Right ventricle myocardium inferior (tissue), 1 donor: Measurements from ENCODE around the gene NPHP4. TPM values are rescaled to one million over a fixed set of nuclear protein-coding genes. Genes with fewer than 3 reads are reported as not detected.

Experiments used
- ATAC-seq: fragments of 200-7000 bp; cut with Tn5 transposase; one replicate; pipeline ENCODE4 v1.9.1; 2020; ENCODE audit warnings: mild to moderate bottlenecking, moderate library complexity
- DNase-seq: peaks from one replicate; pipeline ENCODE4 v3.0.0; 2021; ENCODE audit errors: missing footprints
- intact Hi-C: fragments of 100-400 bp; cut with DNase I; formaldehyde crosslinking; loops from one replicate; pipeline ENCODE4 v1.11.0; 2022
- total RNA-seq: library from RNA; stranded (reverse); fragmentation: NEBNext Ultra II Directional; extraction: Animal tissue kit (Norgen Biotek cat#: 25700); gene quantifications from one replicate; pipeline ENCODE4 v1.2.1, GENCODE V29; 2021
- donor health status: DM: no; HTN: yes; CAD: no; lungs with severe emphysema.

NPHP4 gene
- total RNA-seq, 1 donor from 2014 or later, result 4.8 TPM

- ATAC-seq (no peak), DNase-seq (peak; percentile 21)
- intact Hi-C loops, result no loop called here
Observed at GRCh38 chr1:6008084-6008415, 15.8 kb upstream of the NPHP4 start.

GRCh38 chr1:6007318-6008083, 15.3 kb upstream of the NPHP4 start:
- ATAC-seq (no peak), DNase-seq (peak; percentile 17)

DNA sequence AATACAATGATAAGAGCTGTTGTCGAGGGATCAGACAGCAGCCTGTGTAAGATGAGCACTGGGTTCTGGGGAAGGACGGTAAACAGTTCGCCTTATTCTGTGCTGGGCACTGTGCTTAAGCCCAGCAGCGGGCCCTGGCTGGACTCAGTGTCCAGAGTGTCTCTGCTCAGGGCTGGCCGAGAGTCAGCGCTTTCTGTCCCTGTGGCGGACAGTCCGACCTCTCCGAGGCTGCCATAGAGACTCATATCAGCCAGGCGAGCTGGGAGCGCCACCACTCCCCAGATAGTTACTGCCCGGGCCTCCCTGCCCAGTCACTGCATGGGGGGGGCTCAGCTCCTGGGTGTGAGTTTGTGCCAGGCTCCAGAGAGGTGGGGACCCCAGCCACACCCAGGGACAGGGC, 14.7 kb upstream of the NPHP4 start:
- intact Hi-C loops, result no loop called here
- ATAC-seq, result peak; percentile 52
- DNase-seq, result peak; percentile 74

More at GRCh38 chr1:6007318-6008083, 15.3 kb upstream of the NPHP4 start:
- intact Hi-C loops, result no loop called here

- intact Hi-C loops, result no loop called here
- DNase-seq (peak; percentile 9), ATAC-seq (no peak)
Observed at GRCh38 chr1:6005276-6005917, 13.2 kb upstream of the NPHP4 start.

DNA sequence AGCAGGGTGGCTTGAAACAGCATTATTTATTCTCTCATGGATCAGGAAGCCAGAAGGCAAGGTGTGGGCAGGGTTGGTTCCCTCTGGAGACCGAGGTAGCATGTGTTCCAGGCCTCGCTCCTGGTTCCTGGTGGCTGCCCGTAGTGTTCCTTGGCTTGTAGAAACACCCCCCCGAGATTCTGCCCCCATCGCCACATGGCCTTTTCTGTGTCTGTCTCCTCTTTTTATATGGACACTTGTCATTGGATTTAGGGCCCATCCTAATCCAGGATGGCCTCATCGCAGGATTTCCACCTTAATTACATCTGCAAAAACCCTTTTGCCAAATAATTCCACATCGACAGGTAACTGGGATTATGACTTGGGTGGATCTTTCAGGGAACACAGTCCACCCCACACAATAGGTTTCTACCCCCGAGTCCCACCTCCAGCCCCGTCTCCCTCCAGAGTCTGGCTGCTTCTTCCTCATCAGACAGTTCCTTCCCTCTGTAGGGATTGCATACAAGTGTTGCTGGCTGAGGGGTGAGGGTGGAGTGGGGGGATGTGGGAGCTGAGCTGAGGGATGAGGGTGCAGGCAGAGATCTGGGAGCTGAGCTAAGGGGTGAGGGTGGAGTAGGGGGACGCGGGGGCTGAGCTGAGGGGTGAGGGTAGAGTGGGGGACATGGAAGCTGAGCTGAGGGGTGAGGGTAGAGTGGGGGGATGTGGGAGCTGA, 12.3 kb upstream of the NPHP4 start:
- peak; percentile 26 for DNase-seq

GRCh38 chr1:6003568-6004411, 11.6 kb upstream of the NPHP4 start:
- DNase-seq (peak; percentile 45), ATAC-seq (no peak)
- intact Hi-C loops, result loop anchor here (1.0 kb wide), 1 partner anchor 10 kb away; no protein-coding TSS in a partner anchor

More for the DNA sequence above, 12.3 kb upstream of the NPHP4 start:
- intact Hi-C loops, result no loop called here
- ATAC-seq, result no peak

- peak; percentile 86 for ATAC-seq
Observed at GRCh38 chr1:6002714-6003501, 10.7 kb upstream of the NPHP4 start.

DNA sequence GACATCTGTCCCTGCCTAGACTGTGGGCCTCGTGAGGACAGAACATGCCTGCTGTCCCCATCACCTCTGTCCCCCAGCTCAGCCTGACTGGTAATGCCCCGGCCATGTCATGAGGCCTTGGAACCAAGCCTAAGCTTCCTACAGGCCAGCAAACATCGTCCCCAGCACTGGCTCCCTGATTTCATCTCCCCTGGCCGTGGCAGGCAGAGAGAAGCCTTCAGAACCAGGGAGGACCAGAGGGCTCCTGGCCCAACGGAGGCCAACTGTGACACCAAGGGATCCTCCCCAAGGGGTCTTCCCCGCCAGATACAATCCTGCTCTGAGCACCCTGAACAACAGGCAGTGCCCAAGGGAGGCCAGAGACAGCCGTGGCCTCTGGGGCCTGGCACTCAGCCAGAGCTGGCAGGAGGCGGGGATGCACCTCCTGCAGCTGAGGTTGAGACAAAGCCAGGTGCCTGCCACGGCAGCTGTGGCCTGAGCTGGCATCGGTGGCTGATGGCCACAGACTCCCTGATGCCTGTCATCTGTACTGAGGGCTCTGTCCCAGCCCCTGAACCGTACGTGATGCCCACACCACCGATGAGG, 9.9 kb upstream of the NPHP4 start:
- DNase-seq (peak; percentile 78), ATAC-seq (peak; percentile 47)
- intact Hi-C loops, result no loop called here

More at GRCh38 chr1:6002714-6003501, 10.7 kb upstream of the NPHP4 start:
- intact Hi-C loops, result loop anchor here (1.0 kb wide), 1 partner anchor 10 kb away; no protein-coding TSS in a partner anchor
- peak; percentile 74 for DNase-seq

DNA sequence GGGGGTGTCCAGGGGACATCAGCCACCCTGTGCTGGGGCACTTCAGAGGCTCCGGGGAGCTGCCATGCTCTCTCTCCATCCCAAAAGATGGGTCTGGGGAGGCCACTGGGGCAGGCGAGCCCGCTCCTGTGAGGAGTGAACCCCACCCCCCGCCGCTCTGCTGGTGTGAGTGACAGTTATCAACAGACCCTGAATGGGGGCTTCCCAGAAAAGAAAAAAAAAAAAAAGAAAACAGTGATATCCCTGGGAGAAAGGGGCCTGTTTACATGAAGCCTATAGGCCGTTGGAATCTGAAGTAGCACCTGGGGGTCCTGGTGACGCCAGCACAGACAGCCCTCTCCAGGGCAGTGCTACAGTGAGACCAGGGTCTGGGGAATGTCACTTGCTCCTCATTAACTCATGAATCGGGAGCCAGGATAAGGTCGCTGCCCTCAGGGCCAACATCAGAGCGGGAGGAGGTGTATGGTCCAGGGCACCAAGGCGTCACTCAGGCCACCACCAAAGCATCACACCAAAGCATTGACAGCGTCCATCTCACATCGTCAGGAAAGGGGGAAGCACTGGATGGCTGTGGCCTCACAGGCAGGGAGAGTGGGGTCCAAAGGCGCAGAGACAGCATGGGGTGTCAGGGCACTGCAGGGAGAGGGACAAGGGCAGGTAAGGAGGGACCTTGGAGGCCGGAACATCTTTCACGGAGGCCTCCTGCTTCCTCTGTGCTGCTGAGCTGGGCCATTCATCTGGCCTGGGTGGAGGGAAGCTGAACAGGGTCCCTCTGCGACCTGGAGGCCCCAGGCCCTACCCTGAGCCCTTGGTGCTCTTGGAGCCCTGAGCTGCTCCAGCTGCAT, 8.4 kb upstream of the NPHP4 start:
- intact Hi-C loops, result no loop called here
- peak; percentile 25 for DNase-seq
- ATAC-seq, result no peak

- intact Hi-C loops, result no loop called here
- DNase-seq (peak; percentile 60), ATAC-seq (no peak)
Observed at GRCh38 chr1:5999711-6000443, 7.7 kb upstream of the NPHP4 start.

DNA sequence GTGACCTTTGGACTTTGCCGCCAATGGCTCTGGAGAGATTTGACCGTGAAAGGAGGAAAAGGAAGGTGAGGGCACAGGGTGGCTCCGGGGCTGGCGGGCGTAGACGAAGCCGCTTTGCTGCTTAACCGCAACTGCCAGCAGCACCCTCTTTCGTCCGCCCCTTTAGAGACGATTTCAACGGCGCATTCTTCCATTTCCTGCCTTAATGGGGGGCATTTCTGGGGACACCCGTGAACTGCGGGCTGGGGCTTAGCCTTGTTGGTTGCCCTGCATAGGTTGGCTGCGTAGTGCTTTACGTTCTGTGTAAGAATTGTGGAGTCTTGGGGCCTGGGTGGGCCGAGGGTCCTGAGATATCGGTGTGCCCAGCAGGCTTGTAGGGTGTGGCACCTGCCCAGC, 6.7 kb upstream of the NPHP4 start:
- intact Hi-C loops, result no loop called here
- DNase-seq (no peak), ATAC-seq (no peak)

DNA sequence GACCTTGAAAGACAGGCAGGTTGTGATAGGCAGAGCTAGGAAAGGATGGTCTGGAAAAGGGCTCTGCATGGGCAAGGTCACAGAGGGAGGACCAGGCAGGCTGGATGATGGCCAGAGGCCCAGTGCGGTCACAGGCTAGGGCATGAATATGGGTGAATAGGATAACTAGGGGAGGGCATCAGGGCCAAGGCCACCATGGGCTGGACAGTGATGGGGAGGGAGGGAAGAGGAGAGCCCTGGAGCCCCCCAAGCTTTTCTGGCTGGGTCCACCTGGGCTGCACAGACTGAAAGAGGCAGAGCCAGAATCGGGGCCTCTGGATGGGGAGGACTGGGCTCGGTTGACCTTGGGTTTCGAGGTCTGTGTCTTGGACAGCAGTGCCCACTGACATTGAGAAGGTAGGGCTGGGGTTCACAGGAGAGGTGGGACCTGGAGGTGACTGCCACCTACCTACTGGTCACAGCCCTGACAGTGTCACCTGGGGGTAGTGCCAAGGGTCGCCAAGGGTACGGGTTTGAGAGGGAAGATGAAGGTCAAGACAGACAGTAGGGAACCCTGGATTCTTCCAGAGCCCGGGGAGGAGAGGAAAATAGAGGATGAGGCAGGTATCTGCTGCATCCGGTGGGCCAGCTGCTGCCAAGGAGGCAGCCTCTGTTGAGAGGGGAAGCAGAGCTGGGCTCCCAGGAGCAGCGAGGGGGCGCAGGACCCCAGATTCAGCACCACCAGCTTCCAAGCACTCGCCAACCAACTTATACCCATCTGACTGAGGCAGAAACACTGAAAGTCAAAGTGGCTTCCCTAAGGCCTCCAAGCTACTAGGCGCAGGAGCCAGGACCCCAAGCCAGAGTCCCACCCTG, 6.1 kb upstream of the NPHP4 start:
- intact Hi-C loops, result no loop called here
- peak; percentile 44 for DNase-seq

GRCh38 chr1:5997316-5997715, 5.1 kb upstream of the NPHP4 start:
- peak; percentile 11 for DNase-seq
- intact Hi-C loops, result no loop called here
- ATAC-seq, result no peak

More for the DNA sequence above, 6.1 kb upstream of the NPHP4 start:
- no peak for ATAC-seq

- intact Hi-C loops, result no loop called here
- no peak for ATAC-seq
- peak; percentile 34 for DNase-seq
Observed at GRCh38 chr1:5996641-5997270, 4.5 kb upstream of the NPHP4 start.
